Fibroblast of lung (primary cell): ENCODE data around the gene RPS28. TPM values are rescaled to one million over a fixed set of nuclear protein-coding genes. Genes with fewer than 3 reads are reported as not detected.
"Not testable (repeated sequence)": the region's sequence is repeated elsewhere in the genome, so short reads cannot be mapped to it uniquely, and the experiment has no call there.

Experiments
- DNase-seq, 2 donors: peaks; one replicate each; pipeline versions ENCODE4 v3.0.0 to v3.0.0-alpha.2; 2010; ENCODE audit warnings: low read depth in 2 of 2
- H2AFZ ChIP-seq: 2 replicates; pipeline ENCODE4 v1.5.1; 2012; ENCODE audit warnings: low read length, control low read depth, inconsistent platforms
- H3K27ac ChIP-seq: 2 replicates; pipeline ENCODE4 v1.5.1; 2011; ENCODE audit warnings: low read length, control low read depth; ENCODE audit not compliant: insufficient read depth
- H3K27me3 ChIP-seq: 2 replicates; pipeline ENCODE4 v1.5.1; 2011; ENCODE audit warnings: mild to moderate bottlenecking, low read length; ENCODE audit not compliant: control insufficient read depth, insufficient read depth
- H3K36me3 ChIP-seq: 2 replicates; pipeline ENCODE4 v1.5.1; 2011; ENCODE audit warnings: low read length; ENCODE audit not compliant: control insufficient read depth, insufficient read depth
- H3K4me1 ChIP-seq: 2 replicates; pipeline ENCODE4 v1.5.1; 2011; ENCODE audit warnings: low read length; ENCODE audit not compliant: control insufficient read depth, insufficient read depth; ENCODE audit errors: extremely low read depth
- H3K4me2 ChIP-seq: 2 replicates; pipeline ENCODE4 v1.5.1; 2011; ENCODE audit warnings: low read length, control low read depth; ENCODE audit not compliant: insufficient read depth; ENCODE audit errors: extremely low read depth
- H3K4me3 ChIP-seq, 4 experiments: fragments of 200-600 bp in 1 of 4; sonication (generic) in 1 of 4; replicated peaks in 1 of 4; 2 replicates each; pipeline ENCODE4 v1.5.1; 2011 to 2016; ENCODE audit warnings: low read length in 4 of 4, low read depth in 3 of 4, mild to moderate bottlenecking in 3 of 4, control low read depth in 2 of 4, inconsistent platforms in 1 of 4, mixed read lengths in 1 of 4; ENCODE audit not compliant: insufficient read depth in 1 of 4; ENCODE audit errors: control extremely low read depth in 1 of 4
- H3K79me2 ChIP-seq: 2 replicates; pipeline ENCODE4 v1.5.1; 2012; ENCODE audit warnings: mild to moderate bottlenecking, low read length, inconsistent platforms; ENCODE audit not compliant: control insufficient read depth, insufficient read depth
- H3K9ac ChIP-seq: 2 replicates; pipeline ENCODE4 v1.5.1; 2011; ENCODE audit warnings: mild to moderate bottlenecking, low read length, control low read depth; ENCODE audit not compliant: insufficient read depth
- H3K9me3 ChIP-seq: 2 replicates; pipeline ENCODE4 v1.5.1; 2012; ENCODE audit warnings: low read depth, low read length; ENCODE audit not compliant: control insufficient read depth, insufficient read depth
- H4K20me1 ChIP-seq: 2 replicates; pipeline ENCODE4 v1.5.1; 2011; ENCODE audit warnings: low read length; ENCODE audit not compliant: control insufficient read depth, insufficient read depth; ENCODE audit errors: extremely low read depth
- CTCF ChIP-seq, 2 donors: IDR thresholded peaks in 1 of 2; conservative IDR thresholded peaks in 1 of 2; 1 replicate in 1 of 2; 2 replicates in 1 of 2; pipeline ENCODE4 v1.5.1; 2011 to 2012; ENCODE audit warnings: low read length in 2 of 2, control low read depth in 1 of 2, inconsistent platforms in 1 of 2, low read depth in 1 of 2, mild to moderate bottlenecking in 1 of 2
- EZH2 ChIP-seq: IDR thresholded peaks from 2 replicates; pipeline ENCODE4 v1.5.1; 2012; ENCODE audit warnings: low read length, control low read depth, mild to moderate bottlenecking; ENCODE audit errors: missing control alignments
- polyA plus RNA-seq, 2 donors: library from polyadenylated mRNA; depleted of rRNA in 1 of 2; stranded (reverse) in 1 of 2; unstranded in 1 of 2; fragments of >200 nt; gene quantifications; 2 replicates each; pipeline ENCODE4 v1.2.1, GENCODE V29; 2011 to 2012; ENCODE audit warnings: missing spikeins in 1 of 2
- total RNA-seq: library from RNA; depleted of rRNA; stranded (reverse); fragments of >200 nt; gene quantifications from 2 replicates; pipeline ENCODE4 v1.2.1, GENCODE V29; 2014

RPS28 gene
- total and polyA plus RNA-seq, 2 donors (not counting 1 experiment from before 2014, with no cell fraction given): 216 to 286 TPM

DNA sequence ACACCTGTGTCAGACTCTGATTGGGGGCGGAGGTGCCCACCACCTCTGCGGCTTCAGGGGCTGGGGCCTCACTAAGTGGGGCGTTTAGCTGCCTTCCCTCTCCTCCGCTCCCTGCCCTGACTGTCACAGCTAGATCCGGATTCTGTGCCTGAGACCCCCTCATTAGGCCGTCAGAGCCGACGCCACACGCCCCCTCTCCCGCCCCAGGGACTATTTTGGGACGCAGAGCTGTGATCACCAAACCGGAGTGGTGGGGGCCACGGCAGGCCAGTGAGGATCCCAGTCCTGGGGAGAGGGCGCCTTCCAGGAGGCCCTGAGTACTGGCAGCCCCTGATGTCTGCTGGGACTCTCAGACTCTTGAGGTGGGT, 21.0 kb downstream of the RPS28 start:
- peaks cover 11% of the 10 kb centered on the region for H3K27me3 ChIP-seq
- no peaks in the 10 kb centered on the region for H3K79me2 ChIP-seq
- no peak for DNase-seq
- H3K9me3 ChIP-seq: no peaks in the 10 kb centered on the region
- no peak overlapping the region for H3K4me3 ChIP-seq
- H3K4me2 ChIP-seq: no peak overlapping the region
- H3K27ac ChIP-seq: no peak overlapping the region
- peaks cover 3% of the 10 kb centered on the region for H3K4me1 ChIP-seq
- no peaks in the 10 kb centered on the region for H3K36me3 ChIP-seq
- H3K9ac ChIP-seq: no peak overlapping the region
- H4K20me1 ChIP-seq: no peaks in the 10 kb centered on the region
- no peak for TF ChIP-seq EZH2
- TF ChIP-seq CTCF (conservative IDR thresholded peaks at IDR 0.05 in 1 of 2, IDR thresholded peaks at IDR 0.05 in 1 of 2; ENCODE audit: low read depth in 1 of 2, low read length in 2 of 2): no peak
- no peak overlapping the region for H2AFZ ChIP-seq

GRCh38 chr19:8342684-8343482, 21.6 kb downstream of the RPS28 start, which contains the start of gene KANK3:
Gene KANK3 (minus strand): TSS chr19:8343262. CDS start chr19:8337828, 5,434 bp downstream.
- peaks cover 3% of the 10 kb centered on the region for H3K4me1 ChIP-seq
- H2AFZ ChIP-seq: no peak within 1 kb of the TSS
- peak within 1 kb of the TSS; percentile 46 for H3K9ac ChIP-seq
- no peak within 1 kb of the TSS for H3K4me2 ChIP-seq
- DNase-seq: peak; percentile 94
- peak within 1 kb of the TSS in 2 of 4 experiments; percentile 28 to 42 for H3K4me3 ChIP-seq
- peaks cover 11% of the 10 kb centered on the region for H3K27me3 ChIP-seq
- H3K36me3 ChIP-seq: no peaks in the 10 kb centered on the region
- H3K27ac ChIP-seq: no peak within 1 kb of the TSS
- TF ChIP-seq CTCF (conservative IDR thresholded peaks at IDR 0.05 in 1 of 2, IDR thresholded peaks at IDR 0.05 in 1 of 2; ENCODE audit: low read depth in 1 of 2, low read length in 2 of 2) (no peak), EZH2 (no peak)
- H3K79me2 ChIP-seq: no peaks in the 10 kb centered on the region
- no peaks in the 10 kb centered on the region for H4K20me1 ChIP-seq
- no peaks in the 10 kb centered on the region for H3K9me3 ChIP-seq

DNA sequence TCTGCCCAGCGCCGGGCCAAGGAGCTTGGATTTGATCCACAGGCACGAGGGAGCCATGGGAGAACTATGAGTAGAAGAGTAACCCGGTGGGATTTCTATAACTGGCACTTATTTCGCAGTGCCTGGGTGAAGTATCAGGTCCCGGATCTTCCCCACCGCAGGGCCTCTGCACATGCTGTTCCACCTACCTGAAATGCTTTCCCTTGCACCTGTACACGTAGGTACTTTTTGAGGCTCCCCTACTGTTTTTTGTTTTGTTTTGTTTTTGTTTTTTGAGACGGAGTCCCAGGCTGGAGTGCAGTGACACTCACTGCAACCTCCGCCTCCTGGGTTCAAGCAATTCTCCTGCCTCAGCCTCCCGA, 22.2 kb downstream of the RPS28 start:
- Histone ChIP-seq H3K27me3 (peaks cover 11% of the 10 kb centered on the region), H3K9me3 (no peaks in the 10 kb centered on the region), H2AFZ (no peak overlapping the region), H3K4me3 (no peak overlapping the region), H3K9ac (no peak overlapping the region), H4K20me1 (no peaks in the 10 kb centered on the region), H3K79me2 (no peaks in the 10 kb centered on the region), H3K4me1 (peaks cover 3% of the 10 kb centered on the region), H3K36me3 (no peaks in the 10 kb centered on the region), H3K4me2 (no peak overlapping the region), H3K27ac (no peak overlapping the region)
- TF ChIP-seq EZH2: no peak
- no peak for TF ChIP-seq CTCF (conservative IDR thresholded peaks at IDR 0.05 in 1 of 2, IDR thresholded peaks at IDR 0.05 in 1 of 2; ENCODE audit: low read depth in 1 of 2, low read length in 2 of 2)
- no peak for DNase-seq

DNA sequence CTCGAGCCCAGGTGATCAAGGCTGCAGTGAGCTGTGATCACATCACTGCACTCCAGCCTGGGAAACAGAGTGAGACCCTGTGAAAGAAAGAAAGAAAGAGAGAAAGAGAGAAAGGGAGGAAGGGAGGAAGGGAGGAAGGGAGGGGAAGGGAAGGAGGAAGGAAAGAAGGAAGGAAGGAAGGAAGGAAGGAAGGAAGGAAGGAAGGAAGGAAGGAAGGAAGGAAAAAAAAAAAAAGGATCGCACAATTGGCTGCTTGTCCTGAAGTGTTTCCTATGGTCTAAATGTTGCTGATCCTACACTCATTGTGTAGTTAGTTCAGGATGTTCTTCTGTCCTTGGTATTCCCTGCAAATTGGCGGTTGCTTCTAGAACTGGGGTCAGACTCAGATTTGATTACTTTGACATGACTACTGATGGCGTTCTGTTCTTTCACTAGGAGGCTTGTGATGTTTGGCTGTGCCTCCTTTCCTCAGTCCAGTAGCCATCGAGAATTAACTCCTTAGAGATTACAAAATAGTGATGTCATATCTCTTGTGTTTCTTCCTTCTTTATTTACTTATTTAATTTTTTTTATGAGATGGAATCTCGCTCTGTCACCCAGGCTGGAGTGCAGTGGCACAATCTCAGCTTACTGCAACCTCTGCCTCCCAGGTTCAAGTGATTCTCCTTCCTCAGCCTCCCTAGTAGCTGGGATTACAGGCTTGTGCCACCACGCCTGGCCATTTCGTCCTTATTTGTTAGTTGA, 28.5 kb downstream of the RPS28 start:
- not testable (repeated sequence) for H3K79me2 ChIP-seq, H2AFZ ChIP-seq, H3K9me3 ChIP-seq, H3K4me1 ChIP-seq, H3K4me3 ChIP-seq, H3K27ac ChIP-seq, H3K4me2 ChIP-seq, H3K36me3 ChIP-seq, H3K9ac ChIP-seq, H4K20me1 ChIP-seq, H3K27me3 ChIP-seq, DNase-seq
